Measurements from ENCODE around the gene MIAT.

DNA sequence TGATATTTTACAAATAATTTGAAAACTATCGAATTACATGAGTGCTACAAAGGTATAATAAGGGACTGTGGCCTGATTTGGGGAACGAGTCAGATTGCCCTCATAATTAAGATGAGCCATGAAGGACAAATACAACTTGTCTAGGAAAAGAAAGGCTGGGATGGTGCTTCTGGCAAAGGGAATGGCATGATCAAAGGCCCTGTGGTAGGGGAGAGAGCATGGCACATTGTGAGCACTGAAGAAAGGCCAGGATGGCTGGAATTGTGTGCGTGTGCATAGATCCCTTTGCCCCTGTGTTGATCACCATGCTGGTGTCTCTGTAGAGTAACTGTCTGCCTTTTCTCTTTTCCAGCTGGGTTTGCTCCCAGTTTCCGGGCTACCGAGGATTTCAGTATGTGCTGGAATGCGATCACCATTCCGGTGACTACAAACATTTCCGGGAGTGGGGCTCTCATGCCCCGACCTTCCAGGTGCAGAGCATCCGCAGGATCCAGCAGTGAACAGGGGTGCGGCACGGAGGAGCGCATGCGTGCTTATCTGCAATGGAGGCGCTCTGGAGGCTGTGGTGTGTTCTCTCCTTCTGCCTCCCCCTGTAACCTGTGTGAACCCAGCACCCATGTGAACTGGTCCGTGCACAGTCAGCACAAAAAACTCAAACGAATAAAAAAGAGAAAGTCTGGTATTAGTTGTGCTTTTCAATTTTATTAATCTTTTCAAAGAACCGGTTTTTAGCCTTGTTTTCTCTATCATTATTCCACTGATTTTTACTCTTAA, 27.2 kb upstream of the MIAT start:
- TF ChIP-seq, protein P1, sequence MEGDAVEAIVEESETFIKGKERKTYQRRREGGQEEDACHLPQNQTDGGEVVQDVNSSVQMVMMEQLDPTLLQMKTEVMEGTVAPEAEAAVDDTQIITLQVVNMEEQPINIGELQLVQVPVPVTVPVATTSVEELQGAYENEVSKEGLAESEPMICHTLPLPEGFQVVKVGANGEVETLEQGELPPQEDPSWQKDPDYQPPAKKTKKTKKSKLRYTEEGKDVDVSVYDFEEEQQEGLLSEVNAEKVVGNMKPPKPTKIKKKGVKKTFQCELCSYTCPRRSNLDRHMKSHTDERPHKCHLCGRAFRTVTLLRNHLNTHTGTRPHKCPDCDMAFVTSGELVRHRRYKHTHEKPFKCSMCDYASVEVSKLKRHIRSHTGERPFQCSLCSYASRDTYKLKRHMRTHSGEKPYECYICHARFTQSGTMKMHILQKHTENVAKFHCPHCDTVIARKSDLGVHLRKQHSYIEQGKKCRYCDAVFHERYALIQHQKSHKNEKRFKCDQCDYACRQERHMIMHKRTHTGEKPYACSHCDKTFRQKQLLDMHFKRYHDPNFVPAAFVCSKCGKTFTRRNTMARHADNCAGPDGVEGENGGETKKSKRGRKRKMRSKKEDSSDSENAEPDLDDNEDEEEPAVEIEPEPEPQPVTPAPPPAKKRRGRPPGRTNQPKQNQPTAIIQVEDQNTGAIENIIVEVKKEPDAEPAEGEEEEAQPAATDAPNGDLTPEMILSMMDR (IDR thresholded peaks at IDR 0.05), result no peak
- TF ChIP-seq, protein P2, sequence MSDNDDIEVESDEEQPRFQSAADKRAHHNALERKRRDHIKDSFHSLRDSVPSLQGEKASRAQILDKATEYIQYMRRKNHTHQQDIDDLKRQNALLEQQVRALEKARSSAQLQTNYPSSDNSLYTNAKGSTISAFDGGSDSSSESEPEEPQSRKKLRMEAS (IDR thresholded peaks at IDR 0.05), result no peak

Measured in A549 (cell line).